T-cell (primary cell): ENCODE results near the gene MFN2. TPM values are rescaled to one million over a fixed set of nuclear protein-coding genes. Genes with fewer than 3 reads are reported as not detected.

Source experiments
- ATAC-seq, 4 experiments: fragments of 200-7000 bp in 3 of 4; fragments of 150-1000 bp in 1 of 4; cut with Tn5 transposase; replicated peaks in 1 of 4; 1 replicate in 3 of 4; 2 replicates in 1 of 4; pipeline ENCODE4 v1.10.0; 2021; ENCODE audit warnings: moderate library complexity in 3 of 4, mild to moderate bottlenecking in 2 of 4, moderate number of reproducible peaks in 1 of 4
- CTCF ChIA-PET, 2 donors: fragments of 300-600 bp; sonication (Branson Sonifier 250); formaldehyde crosslinking; loops; one replicate each; lab custom pipeline; 2022; ENCODE audit warnings: antibody characterized with exemption in 2 of 2; lab: Charles Lee
- POLR2A ChIA-PET, 2 donors: fragments of 300-600 bp; sonication (Branson Sonifier 250); formaldehyde crosslinking; loops; one replicate each; lab custom pipeline; 2022; ENCODE audit warnings: antibody characterized with exemption in 2 of 2; lab: Charles Lee
- DNase-seq, 35 experiments: peaks; one replicate each; pipeline versions ENCODE4 v3.0.0 to v3.0.0-alpha.2; 2013 to 2023
- H3K27ac ChIP-seq: one replicate; pipeline ENCODE4 v1.5.1; 2013; ENCODE audit warnings: low read length
- H3K27me3 ChIP-seq, 2 experiments: replicated peaks in 1 of 2; 1 replicate in 1 of 2; 2 replicates in 1 of 2; pipeline versions ENCODE4 v1.6.1 to v1.7.0; 2013; ENCODE audit warnings: low read length in 1 of 2, mixed read lengths in 1 of 2; ENCODE audit not compliant: control insufficient read depth in 2 of 2, insufficient read depth in 2 of 2; ENCODE audit errors: extremely low read depth in 1 of 2
- H3K36me3 ChIP-seq, 2 donors: 1 replicate in 1 of 2; 2 replicates in 1 of 2; pipeline versions ENCODE4 v1.6.1 to v1.7.0; 2013; ENCODE audit warnings: low read length in 1 of 2; ENCODE audit not compliant: control insufficient read depth in 2 of 2, insufficient read depth in 1 of 2; ENCODE audit errors: extremely low read depth in 1 of 2
- H3K4me1 ChIP-seq, 2 experiments: 1 replicate in 1 of 2; 2 replicates in 1 of 2; pipeline versions ENCODE4 v1.6.1 to v1.7.0; 2013; ENCODE audit warnings: low read length in 2 of 2, mixed read lengths in 1 of 2; ENCODE audit not compliant: insufficient read depth in 2 of 2, control insufficient read depth in 1 of 2; ENCODE audit errors: extremely low read depth in 1 of 2
- H3K4me3 ChIP-seq, 2 donors: 1 replicate in 1 of 2; 2 replicates in 1 of 2; pipeline versions ENCODE4 v1.5.1 to v1.7.0; 2013; ENCODE audit warnings: mild to moderate bottlenecking in 2 of 2, low read length in 1 of 2, moderate library complexity in 1 of 2; ENCODE audit not compliant: control insufficient read depth in 1 of 2; ENCODE audit errors: extremely low read depth in 1 of 2
- H3K9me3 ChIP-seq: 2 replicates; pipeline ENCODE4 v1.7.0; 2013
- H3K27ac Mint-ChIP-seq, 2 donors: one replicate each; pipeline ENCODE4 v1.8.0; 2020 to 2021; ENCODE audit warnings: mild to moderate bottlenecking in 2 of 2, mixed read lengths in 2 of 2
- H3K27me3 Mint-ChIP-seq, 2 donors: one replicate each; pipeline ENCODE4 v1.8.0; 2021 to 2022; ENCODE audit warnings: mixed read lengths in 2 of 2
- H3K36me3 Mint-ChIP-seq: one replicate; pipeline ENCODE4 v1.8.0; 2021; ENCODE audit warnings: mixed read lengths
- H3K4me1 Mint-ChIP-seq, 3 donors: one replicate each; pipeline ENCODE4 v1.8.0; 2020 to 2022; ENCODE audit warnings: mixed read lengths in 3 of 3, mild to moderate bottlenecking in 1 of 3
- H3K4me3 Mint-ChIP-seq, 3 donors: one replicate each; pipeline ENCODE4 v1.8.0; 2020 to 2022; ENCODE audit warnings: mild to moderate bottlenecking in 3 of 3, mixed read lengths in 3 of 3, moderate library complexity in 3 of 3
- H3K9me3 Mint-ChIP-seq, 3 donors: one replicate each; pipeline ENCODE4 v1.8.0; 2020 to 2022; ENCODE audit warnings: mixed read lengths in 3 of 3
- WGBS: methylation state at CpG from one replicate; pipeline ENCODE4 v1.1.5; 2013; ENCODE audit warnings: missing lambda C conversion rate; ENCODE audit not compliant: insufficient coverage; 5-methylcytosine and 5-hydroxymethylcytosine counted together
- total RNA-seq, 35 experiments: library from RNA in 6 of 35; stranded (reverse) in 6 of 35; fragments of 120-200 nt in 1 of 35; gene quantifications; one replicate each; pipeline versions ENCODE4 v1.2.1 to v1.2.4 and lab custom pipeline; 2013 to 2026

MFN2 gene
- total RNA-seq, 5 donors from 2014 or later (not counting 1 experiment from before 2014, with no cell fraction given): 38.0 to 47.0 (median 40.7) TPM

DNA sequence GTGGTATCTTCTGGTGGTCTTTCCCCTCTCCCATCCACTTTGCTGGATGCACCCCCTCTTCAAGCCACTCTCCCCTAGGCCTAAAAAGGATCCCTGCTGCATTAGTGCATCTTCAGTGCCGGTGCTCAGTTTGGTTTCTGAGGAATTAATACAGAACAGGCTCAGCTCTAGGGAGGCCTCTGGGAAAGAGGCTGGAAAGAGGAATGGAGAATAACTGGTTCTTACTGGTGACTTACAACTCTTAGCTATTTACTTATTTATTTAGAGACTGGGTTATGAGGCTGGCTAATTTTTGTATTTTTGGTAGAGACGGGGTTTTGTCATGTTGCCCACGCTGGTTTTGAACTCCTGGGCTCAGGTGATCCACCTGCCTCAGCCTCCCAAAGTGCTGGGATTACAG is 19.0 kb downstream of the MFN2 start:
- no peak overlapping the region for H3K27ac ChIP-seq
- H3K4me3 ChIP-seq: no peak overlapping the region
- H3K27ac Mint-ChIP-seq: no peak overlapping the region
- no peaks in the 10 kb centered on the region for H3K27me3 Mint-ChIP-seq
- H3K4me3 Mint-ChIP-seq: no peak overlapping the region
- H3K27me3 ChIP-seq: no peaks in the 10 kb centered on the region
- H3K9me3 ChIP-seq: no peaks in the 10 kb centered on the region
- POLR2A ChIA-PET: no interaction called here
- no peaks in the 10 kb centered on the region for H3K4me1 Mint-ChIP-seq
- CTCF ChIA-PET: no interaction called here
- H3K36me3 ChIP-seq: peaks cover 39 to 81% of the 10 kb centered on the region in 2 donors
- DNase-seq (no peak), ATAC-seq (no peak)
- H3K36me3 Mint-ChIP-seq: peaks cover 51% of the 10 kb centered on the region
- WGBS: no CpG with 5 or more reads among the region's 3 CpGs
- no peaks in the 10 kb centered on the region for H3K9me3 Mint-ChIP-seq
- H3K4me1 ChIP-seq: no peaks in the 10 kb centered on the region

DNA sequence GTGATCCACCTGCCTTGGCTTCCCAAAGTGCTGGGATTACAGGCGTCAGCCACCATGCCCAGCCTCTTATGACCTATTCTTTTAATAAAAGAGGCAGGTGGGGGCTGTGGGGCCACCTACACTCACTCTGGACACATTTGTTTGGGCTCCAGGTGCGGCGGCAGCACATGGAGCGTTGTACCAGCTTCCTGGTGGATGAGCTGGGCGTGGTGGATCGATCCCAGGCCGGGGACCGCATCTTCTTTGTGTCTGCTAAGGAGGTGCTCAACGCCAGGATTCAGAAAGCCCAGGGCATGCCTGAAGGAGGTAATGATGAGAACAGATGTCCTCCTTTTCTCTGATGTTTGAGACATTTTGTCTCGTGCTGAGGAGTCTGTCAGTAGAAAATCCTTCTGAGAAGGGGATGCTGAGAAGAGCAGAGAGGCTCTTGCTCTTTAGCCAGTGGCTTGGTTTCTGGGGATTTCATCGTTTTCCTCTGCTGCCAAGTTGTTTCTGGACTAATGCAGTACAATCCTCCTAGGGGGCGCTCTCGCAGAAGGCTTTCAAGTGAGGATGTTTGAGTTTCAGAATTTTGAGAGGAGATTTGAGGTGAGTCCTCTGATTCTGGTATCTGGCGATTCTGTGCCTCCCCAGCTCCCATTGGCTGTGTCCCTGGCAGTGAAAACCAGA is 21.1 kb downstream of the MFN2 start:
- H3K4me3 ChIP-seq: no peak overlapping the region
- no peak overlapping the region for H3K4me3 Mint-ChIP-seq
- ATAC-seq: no peak

DNA sequence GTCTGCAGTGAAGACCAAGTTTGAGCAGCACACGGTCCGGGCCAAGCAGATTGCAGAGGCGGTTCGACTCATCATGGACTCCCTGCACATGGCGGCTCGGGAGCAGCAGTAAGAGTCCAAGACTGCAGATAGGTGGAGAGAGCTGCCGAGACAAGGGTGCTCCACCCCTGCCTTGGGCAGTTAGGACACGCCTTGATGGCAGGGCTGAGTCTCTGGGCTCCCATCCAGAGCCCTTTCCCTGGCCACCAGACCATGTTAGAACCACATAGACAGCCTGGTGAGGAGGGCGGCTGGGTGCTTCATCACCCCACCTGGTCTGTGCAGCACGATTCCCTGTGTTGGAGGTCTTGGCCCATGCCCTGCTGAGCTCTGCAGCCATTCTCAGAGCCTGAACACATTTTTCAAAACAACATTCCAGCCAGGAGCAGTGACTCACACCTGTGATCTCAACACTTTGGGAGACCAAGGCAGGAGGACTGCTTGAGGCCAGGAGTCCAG is 21.8 kb downstream of the MFN2 start:
- H3K4me3 ChIP-seq: no peak overlapping the region
- no peaks in the 10 kb centered on the region for H3K9me3 Mint-ChIP-seq
- no peak for ATAC-seq
- H3K9me3 ChIP-seq: no peaks in the 10 kb centered on the region
- no peak for DNase-seq
- H3K4me1 Mint-ChIP-seq: no peaks in the 10 kb centered on the region
- no peaks in the 10 kb centered on the region for H3K4me1 ChIP-seq
- no peak overlapping the region for H3K27ac ChIP-seq
- 91% methylated on average over 10 of the region's 10 CpGs for WGBS
- H3K27me3 Mint-ChIP-seq: no peaks in the 10 kb centered on the region
- ChIA-PET POLR2A (no interaction called here), CTCF (no interaction called here)
- H3K36me3 Mint-ChIP-seq: peaks cover 55% of the 10 kb centered on the region
- H3K27me3 ChIP-seq: no peaks in the 10 kb centered on the region
- H3K4me3 Mint-ChIP-seq: no peak overlapping the region
- peaks cover 43 to 87% of the 10 kb centered on the region in 2 donors for H3K36me3 ChIP-seq
- no peak overlapping the region for H3K27ac Mint-ChIP-seq

More for the DNA sequence above, 21.1 kb downstream of the MFN2 start:
- Mint-ChIP-seq H3K27ac (no peak overlapping the region), H3K36me3 (peaks cover 54% of the 10 kb centered on the region), H3K27me3 (no peaks in the 10 kb centered on the region), H3K9me3 (no peaks in the 10 kb centered on the region), H3K4me1 (no peaks in the 10 kb centered on the region)
- ChIA-PET POLR2A (no interaction called here), CTCF (no interaction called here)
- Histone ChIP-seq H3K9me3 (no peaks in the 10 kb centered on the region), H3K27me3 (no peaks in the 10 kb centered on the region), H3K4me1 (no peaks in the 10 kb centered on the region), H3K36me3 (peaks cover 44 to 87% of the 10 kb centered on the region in 2 donors), H3K27ac (no peak overlapping the region)
- 86% methylated on average over 12 of the region's 14 CpGs for WGBS
- peak in 17 of 35 experiments; percentile 7 to 54 (median 24) for DNase-seq

DNA sequence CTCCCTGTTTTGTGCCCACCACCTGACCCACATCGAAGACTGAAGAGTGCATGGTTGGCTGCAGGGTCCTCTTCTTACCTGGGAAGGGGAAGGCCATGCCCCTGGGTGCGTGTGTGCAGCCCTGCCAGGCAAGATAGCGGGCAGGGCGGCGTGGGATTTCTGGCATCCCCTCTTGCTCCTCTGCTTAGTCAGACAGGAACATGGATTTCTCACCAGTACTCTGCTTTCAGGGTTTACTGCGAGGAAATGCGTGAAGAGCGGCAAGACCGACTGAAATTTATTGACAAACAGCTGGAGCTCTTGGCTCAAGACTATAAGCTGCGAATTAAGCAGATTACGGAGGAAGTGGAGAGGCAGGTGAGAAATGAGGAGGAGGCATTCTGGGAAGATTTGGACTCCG is 23.5 kb downstream of the MFN2 start:
- CTCF ChIA-PET: no interaction called here

DNA sequence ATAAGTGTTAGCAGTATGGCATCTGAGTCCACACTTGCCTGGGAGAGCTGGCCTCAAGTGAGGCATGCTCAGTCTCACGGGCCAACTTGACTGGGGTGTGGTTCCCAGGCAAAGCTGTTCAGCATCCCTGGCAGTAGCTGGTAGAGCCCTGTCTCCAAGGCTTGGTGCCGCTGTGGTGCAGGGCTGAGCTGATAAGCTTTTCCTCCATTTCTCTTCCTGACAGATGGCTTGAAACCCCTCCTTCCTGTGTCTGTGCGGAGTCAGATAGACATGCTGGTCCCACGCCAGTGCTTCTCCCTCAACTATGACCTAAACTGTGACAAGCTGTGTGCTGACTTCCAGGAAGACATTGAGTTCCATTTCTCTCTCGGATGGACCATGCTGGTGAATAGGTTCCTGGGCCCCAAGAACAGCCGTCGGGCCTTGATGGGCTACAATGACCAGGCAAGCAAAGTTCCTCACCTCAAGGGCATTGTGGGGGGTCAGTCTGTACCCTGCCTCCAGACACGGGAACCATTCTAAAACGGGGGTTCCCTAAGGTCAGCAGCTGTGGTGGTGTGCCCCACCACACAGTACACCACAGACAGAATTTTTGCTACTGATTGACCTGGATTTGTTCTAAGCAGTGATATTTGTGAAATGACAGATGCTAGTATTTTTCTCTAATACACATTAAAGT is 25.4 kb downstream of the MFN2 start:
- ChIA-PET POLR2A (no interaction called here), CTCF (interaction anchor here in 1 of 2 donors (0.8 kb wide), 1 partner anchor 24 kb away, joined by 4 read pairs; no protein-coding TSS in a partner anchor)
- Histone ChIP-seq H3K27me3 (no peaks in the 10 kb centered on the region), H3K4me1 (no peaks in the 10 kb centered on the region), H3K4me3 (no peak overlapping the region), H3K27ac (no peak overlapping the region), H3K36me3 (peaks cover 36 to 80% of the 10 kb centered on the region in 2 donors), H3K9me3 (no peaks in the 10 kb centered on the region)
- H3K4me1 Mint-ChIP-seq: no peaks in the 10 kb centered on the region
- WGBS: 96% methylated on average over 7 of the region's 9 CpGs
- H3K27me3 Mint-ChIP-seq: no peaks in the 10 kb centered on the region
- no peak overlapping the region for H3K27ac Mint-ChIP-seq
- no peak overlapping the region for H3K4me3 Mint-ChIP-seq
- DNase-seq (no peak), ATAC-seq (no peak)
- no peaks in the 10 kb centered on the region for H3K9me3 Mint-ChIP-seq
- peaks cover 63% of the 10 kb centered on the region for H3K36me3 Mint-ChIP-seq

More for the DNA sequence above, 23.5 kb downstream of the MFN2 start:
- Mint-ChIP-seq H3K27ac (no peak overlapping the region), H3K4me3 (no peak overlapping the region), H3K9me3 (no peaks in the 10 kb centered on the region), H3K27me3 (no peaks in the 10 kb centered on the region), H3K4me1 (no peaks in the 10 kb centered on the region), H3K36me3 (peaks cover 59% of the 10 kb centered on the region)
- Histone ChIP-seq H3K4me3 (no peak overlapping the region), H3K27ac (no peak overlapping the region), H3K4me1 (no peaks in the 10 kb centered on the region), H3K27me3 (no peaks in the 10 kb centered on the region), H3K9me3 (no peaks in the 10 kb centered on the region), H3K36me3 (peaks cover 38 to 80% of the 10 kb centered on the region in 2 donors)
- DNase-seq (no peak), ATAC-seq (no peak)
- WGBS: 97% methylated on average over 6 of the region's 12 CpGs
- POLR2A ChIA-PET: no interaction called here

DNA sequence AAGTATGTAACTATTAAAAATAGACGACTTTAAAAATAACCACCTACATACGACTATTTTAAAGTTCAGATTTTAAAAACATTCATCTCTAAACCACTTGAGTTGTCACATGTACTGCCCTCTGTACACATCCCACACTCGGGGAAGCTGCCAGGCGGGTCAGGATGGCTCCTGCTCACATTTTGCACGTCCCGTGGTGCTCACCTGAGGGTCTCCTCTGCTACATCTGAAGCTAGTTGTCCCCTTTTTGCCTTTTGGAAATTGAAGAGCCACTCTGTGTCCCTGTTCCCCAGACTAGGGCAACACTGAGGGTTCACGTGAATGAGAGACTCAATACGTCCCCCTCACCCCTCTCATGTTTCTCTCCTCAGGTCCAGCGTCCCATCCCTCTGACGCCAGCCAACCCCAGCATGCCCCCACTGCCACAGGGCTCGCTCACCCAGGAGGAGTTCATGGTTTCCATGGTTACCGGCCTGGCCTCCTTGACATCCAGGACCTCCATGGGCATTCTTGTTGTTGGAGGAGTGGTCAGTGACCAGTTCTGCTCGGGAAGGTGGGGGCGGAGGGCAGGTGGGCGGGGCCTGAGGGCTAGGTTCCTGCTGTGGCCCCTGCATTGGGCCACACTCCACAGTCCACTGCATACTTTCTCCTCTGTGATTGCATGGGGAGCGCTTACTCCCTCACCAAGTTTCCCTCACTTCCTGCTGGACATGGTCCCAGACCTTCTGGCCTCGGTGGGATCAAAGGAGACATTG is 26.1 kb downstream of the MFN2 start:
- Mint-ChIP-seq H3K27me3 (no peaks in the 10 kb centered on the region), H3K9me3 (no peaks in the 10 kb centered on the region), H3K27ac (no peak overlapping the region), H3K4me3 (no peak overlapping the region), H3K36me3 (peaks cover 63% of the 10 kb centered on the region), H3K4me1 (no peaks in the 10 kb centered on the region)
- POLR2A ChIA-PET: no interaction called here
- no peak overlapping the region for H3K4me3 ChIP-seq
- no peaks in the 10 kb centered on the region for H3K9me3 ChIP-seq
- 84% methylated on average over 12 of the region's 17 CpGs for WGBS
- CTCF ChIA-PET: no interaction called here
- no peaks in the 10 kb centered on the region for H3K27me3 ChIP-seq
- ATAC-seq (no peak), DNase-seq (no peak)
- H3K36me3 ChIP-seq: peaks cover 34 to 80% of the 10 kb centered on the region in 2 donors
- no peak overlapping the region for H3K27ac ChIP-seq
- H3K4me1 ChIP-seq: no peaks in the 10 kb centered on the region
